ENCODE measurements around the gene ZBTB7C. TPM values are rescaled to one million over a fixed set of nuclear protein-coding genes. Genes with fewer than 3 reads are reported as not detected.

Gene ZBTB7C
- total RNA-seq, 2 experiments from 2014 or later: not detected

GRCh38 chr18:48139431-48140347 is 269.5 kb downstream of the ZBTB7C start:
- no peak overlapping the region for H3K4me3 Mint-ChIP-seq
- H3K9me3 Mint-ChIP-seq (ENCODE audit: low read depth): no peaks in the 10 kb centered on the region
- H3K27me3 Mint-ChIP-seq: peaks cover 35% of the 10 kb centered on the region
- no peak overlapping the region for H3K27ac Mint-ChIP-seq
- intact Hi-C loops (cut with DNase I, micrococcal nuclease): no loop called here
- H3K36me3 Mint-ChIP-seq (ENCODE audit: low read depth): no peaks in the 10 kb centered on the region
- CTCF ChIA-PET: no interaction called here
- DNase-seq (no peak), ATAC-seq (no peak)
- POLR2A ChIA-PET: no interaction called here
- peaks cover 6% of the 10 kb centered on the region for H3K4me1 Mint-ChIP-seq

GRCh38 chr18:48138660-48139430 is 270.3 kb downstream of the ZBTB7C start:
- ChIA-PET CTCF (no interaction called here), POLR2A (no interaction called here)
- no peak overlapping the region for H3K27ac Mint-ChIP-seq
- DNase-seq (no peak), ATAC-seq (no peak)
- H3K36me3 Mint-ChIP-seq (ENCODE audit: low read depth): no peaks in the 10 kb centered on the region
- peaks cover 6% of the 10 kb centered on the region for H3K4me1 Mint-ChIP-seq
- no peaks in the 10 kb centered on the region for H3K9me3 Mint-ChIP-seq (ENCODE audit: low read depth)
- no peak overlapping the region for H3K4me3 Mint-ChIP-seq
- H3K27me3 Mint-ChIP-seq: peaks cover 42% of the 10 kb centered on the region
- intact Hi-C loops (cut with DNase I, micrococcal nuclease): no loop called here

- Mint-ChIP-seq H3K4me1 (peaks cover 6% of the 10 kb centered on the region), H3K4me3 (no peak overlapping the region), H3K36me3 (ENCODE audit: low read depth) (no peaks in the 10 kb centered on the region), H3K27ac (no peak overlapping the region), H3K9me3 (ENCODE audit: low read depth) (no peaks in the 10 kb centered on the region), H3K27me3 (peaks cover 44% of the 10 kb centered on the region)
- intact Hi-C loops (cut with DNase I, micrococcal nuclease): no loop called here
- CTCF ChIA-PET: no interaction called here
- no peak for DNase-seq
- no peak for ATAC-seq
- POLR2A ChIA-PET: no interaction called here
Measured at GRCh38 chr18:48138210-48138609, 271.0 kb downstream of the ZBTB7C start.

GRCh38 chr18:48137374-48138081 is 271.7 kb downstream of the ZBTB7C start:
- H3K27ac Mint-ChIP-seq: no peak overlapping the region
- ATAC-seq (no peak), DNase-seq (no peak)
- ChIA-PET CTCF (interaction anchor here (1.0 kb wide), 1 partner anchor 29 kb away, joined by 3 read pairs; no protein-coding TSS in a partner anchor), POLR2A (no interaction called here)
- peaks cover 6% of the 10 kb centered on the region for H3K4me1 Mint-ChIP-seq
- intact Hi-C loops (cut with DNase I, micrococcal nuclease): no loop called here
- no peaks in the 10 kb centered on the region for H3K9me3 Mint-ChIP-seq (ENCODE audit: low read depth)
- H3K4me3 Mint-ChIP-seq: no peak overlapping the region
- H3K36me3 Mint-ChIP-seq (ENCODE audit: low read depth): no peaks in the 10 kb centered on the region
- H3K27me3 Mint-ChIP-seq: peaks cover 44% of the 10 kb centered on the region

DNA sequence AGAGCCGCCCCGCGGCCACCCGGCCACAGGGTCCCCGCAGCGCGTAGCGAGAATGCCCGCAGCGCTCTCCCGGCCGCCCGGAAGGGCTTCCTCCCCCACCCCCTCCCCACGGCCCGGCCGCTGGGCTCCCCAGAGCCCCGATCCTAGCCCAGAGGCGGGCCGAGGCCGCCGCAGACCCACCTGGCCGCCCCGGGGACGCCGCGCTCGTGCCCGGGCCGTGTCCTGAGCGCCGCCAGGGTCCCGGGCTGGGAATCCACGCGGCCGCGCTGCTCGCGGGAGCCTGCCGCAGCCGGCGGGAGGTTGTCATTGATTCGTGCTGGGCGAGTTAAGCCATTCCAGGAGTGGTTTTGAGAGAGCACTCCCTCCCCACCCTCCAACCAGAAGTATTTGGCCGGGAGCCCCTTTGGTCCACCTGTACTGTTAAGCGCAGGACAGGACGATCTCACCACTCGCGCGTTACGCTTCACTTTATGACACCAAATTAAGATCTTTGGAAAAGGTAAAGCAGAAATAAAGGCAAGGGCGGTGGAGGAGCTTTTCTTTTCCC is 272.3 kb downstream of the ZBTB7C start:
- no peak for ATAC-seq
- Mint-ChIP-seq H3K27me3 (peaks cover 44% of the 10 kb centered on the region), H3K4me3 (no peak overlapping the region), H3K4me1 (peaks cover 6% of the 10 kb centered on the region), H3K9me3 (ENCODE audit: low read depth) (no peaks in the 10 kb centered on the region), H3K27ac (no peak overlapping the region), H3K36me3 (ENCODE audit: low read depth) (no peaks in the 10 kb centered on the region)
- ChIA-PET CTCF (interaction anchor here (1.0 kb wide), 1 partner anchor 30 kb away, joined by 3 read pairs; no protein-coding TSS in a partner anchor), POLR2A (no interaction called here)
- no peak for DNase-seq
- intact Hi-C loops (cut with DNase I, micrococcal nuclease): no loop called here

DNA sequence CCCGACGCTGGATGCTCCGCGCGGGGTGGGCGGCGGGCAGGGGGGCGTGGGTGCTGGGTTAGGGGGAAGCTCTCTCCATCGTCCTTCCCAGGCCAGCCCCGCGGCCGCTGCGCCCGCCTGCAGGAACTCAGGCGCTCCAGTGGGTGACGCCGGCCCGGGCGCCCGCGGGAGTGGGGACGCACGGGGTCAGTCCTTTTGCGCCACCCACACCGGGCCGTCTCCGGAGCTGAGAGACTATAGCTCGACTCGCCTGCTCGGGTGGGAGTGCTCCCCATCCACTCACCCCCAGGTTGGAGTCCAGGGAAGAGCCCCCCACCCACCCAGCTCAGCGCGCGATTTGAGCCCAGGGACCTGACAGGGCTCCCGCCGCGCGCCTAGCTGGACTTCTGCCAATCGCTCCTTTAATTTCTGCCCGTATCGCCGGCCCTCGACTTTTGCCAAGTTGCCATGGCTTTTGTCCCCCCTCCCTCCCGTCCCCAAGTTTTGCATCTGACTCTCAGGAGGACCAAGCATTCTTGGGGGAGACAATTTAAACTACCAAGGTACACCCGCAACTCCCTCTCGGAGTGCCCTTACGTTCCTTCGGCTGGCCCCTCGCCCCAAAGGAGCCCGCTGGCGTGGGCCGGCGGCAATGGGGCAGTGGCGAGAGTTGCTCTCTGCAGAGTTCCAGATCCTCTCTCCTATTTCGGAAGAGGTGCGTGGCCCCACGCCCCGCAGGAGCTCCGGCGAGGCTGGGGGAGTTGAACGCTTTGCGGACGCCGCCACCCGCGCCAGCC is 272.9 kb downstream of the ZBTB7C start:
- ChIA-PET POLR2A (no interaction called here), CTCF (interaction anchor here (0.6 to 1.0 kb wide), 2 partner anchors 30 to 340 kb away, joined by 3 to 4 read pairs; no protein-coding TSS in a partner anchor)
- Mint-ChIP-seq H3K27ac (no peak overlapping the region), H3K4me3 (no peak overlapping the region), H3K36me3 (ENCODE audit: low read depth) (no peaks in the 10 kb centered on the region), H3K4me1 (peaks cover 6% of the 10 kb centered on the region), H3K9me3 (ENCODE audit: low read depth) (no peaks in the 10 kb centered on the region), H3K27me3 (peaks cover 41% of the 10 kb centered on the region)
- intact Hi-C loops (cut with DNase I, micrococcal nuclease): no loop called here
- DNase-seq (no peak), ATAC-seq (no peak)

- peaks cover 41% of the 10 kb centered on the region for H3K27me3 Mint-ChIP-seq
- CTCF ChIA-PET: interaction anchor here (0.6 to 0.8 kb wide), 2 partner anchors 339 to 1432 kb away, joined by 3 to 4 read pairs; no protein-coding TSS in a partner anchor
- DNase-seq (no peak), ATAC-seq (no peak)
- POLR2A ChIA-PET: no interaction called here
- H3K36me3 Mint-ChIP-seq (ENCODE audit: low read depth): no peaks in the 10 kb centered on the region
- intact Hi-C loops (cut with DNase I, micrococcal nuclease): no loop called here
- no peak overlapping the region for H3K4me3 Mint-ChIP-seq
- H3K9me3 Mint-ChIP-seq (ENCODE audit: low read depth): no peaks in the 10 kb centered on the region
- H3K4me1 Mint-ChIP-seq: peaks cover 6% of the 10 kb centered on the region
- H3K27ac Mint-ChIP-seq: no peak overlapping the region
Measured at GRCh38 chr18:48135436-48135966, 273.7 kb downstream of the ZBTB7C start.

GRCh38 chr18:48134609-48135008 is 274.6 kb downstream of the ZBTB7C start:
- peaks cover 41% of the 10 kb centered on the region for H3K27me3 Mint-ChIP-seq
- ATAC-seq (no peak), DNase-seq (no peak)
- H3K36me3 Mint-ChIP-seq (ENCODE audit: low read depth): no peaks in the 10 kb centered on the region
- no peak overlapping the region for H3K4me3 Mint-ChIP-seq
- ChIA-PET POLR2A (no interaction called here), CTCF (interaction anchor here (1.5 kb wide), 1 partner anchor 11 kb away, joined by 3 read pairs; no protein-coding TSS in a partner anchor)
- no peak overlapping the region for H3K27ac Mint-ChIP-seq
- no peaks in the 10 kb centered on the region for H3K9me3 Mint-ChIP-seq (ENCODE audit: low read depth)
- intact Hi-C loops (cut with DNase I, micrococcal nuclease): no loop called here
- H3K4me1 Mint-ChIP-seq: peaks cover 6% of the 10 kb centered on the region

GRCh38 chr18:48133671-48134251 is 275.4 kb downstream of the ZBTB7C start:
- intact Hi-C loops (cut with DNase I, micrococcal nuclease): no loop called here
- POLR2A ChIA-PET: no interaction called here
- DNase-seq (no peak), ATAC-seq (no peak)
- H3K4me1 Mint-ChIP-seq: peaks cover 6% of the 10 kb centered on the region
- H3K27ac Mint-ChIP-seq: no peak overlapping the region
- no peaks in the 10 kb centered on the region for H3K36me3 Mint-ChIP-seq (ENCODE audit: low read depth)
- CTCF ChIA-PET: interaction anchor here (1.5 kb wide), 1 partner anchor 12 kb away, joined by 3 read pairs; no protein-coding TSS in a partner anchor
- H3K9me3 Mint-ChIP-seq (ENCODE audit: low read depth): no peaks in the 10 kb centered on the region
- H3K27me3 Mint-ChIP-seq: peaks cover 39% of the 10 kb centered on the region
- no peak overlapping the region for H3K4me3 Mint-ChIP-seq

All from activated CD4-positive, alpha-beta T cell treated with anti-CD3 and anti-CD28 coated beads for 36 hours (primary cell).